Ovary (tissue), 3 donors: Measurements from ENCODE around the gene CATSPERB.

Experiments
- POLR2A ChIP-seq: fragments of 450-650 bp; IDR thresholded peaks from one replicate; pipeline ENCODE4 v1.6.1; 2017; ENCODE audit warnings: antibody characterized with exemption, mild to moderate bottlenecking, moderate library complexity
- TF ChIP-seq, protein P1 (sequence below), 3 donors: fragments of 450-650 bp in 2 of 3; fragments of 200-600 bp in 1 of 3; IDR thresholded peaks; one replicate each; pipeline versions ENCODE4 v1.5.1 to v1.8.0; 2016 to 2022; ENCODE audit warnings: antibody characterized with exemption in 3 of 3, mild to moderate bottlenecking in 1 of 3
- donor health status: DM: no; HTN: no; CAD: no.

DNA sequence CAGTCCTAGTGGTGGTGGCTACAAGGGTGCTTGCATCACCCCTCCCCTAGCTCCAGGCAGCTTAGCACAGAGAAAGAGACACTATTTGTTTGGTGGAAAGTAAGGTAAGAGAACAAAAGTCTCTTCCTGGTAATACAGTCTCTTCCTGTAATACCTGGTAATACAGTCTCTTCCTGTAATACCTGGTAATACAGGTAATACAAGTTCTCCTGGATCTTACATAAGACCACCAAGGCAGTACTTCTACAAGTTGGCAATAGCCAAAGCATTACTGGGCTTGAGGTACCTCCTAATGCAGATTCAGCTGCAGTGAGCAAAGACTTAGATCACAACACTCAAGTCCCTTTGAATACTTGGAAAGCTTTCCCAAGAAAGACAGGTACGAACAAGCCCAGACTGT, 77.0 kb downstream of the CATSPERB start:
- no peak for TF ChIP-seq POLR2A
- TF ChIP-seq, protein P1, sequence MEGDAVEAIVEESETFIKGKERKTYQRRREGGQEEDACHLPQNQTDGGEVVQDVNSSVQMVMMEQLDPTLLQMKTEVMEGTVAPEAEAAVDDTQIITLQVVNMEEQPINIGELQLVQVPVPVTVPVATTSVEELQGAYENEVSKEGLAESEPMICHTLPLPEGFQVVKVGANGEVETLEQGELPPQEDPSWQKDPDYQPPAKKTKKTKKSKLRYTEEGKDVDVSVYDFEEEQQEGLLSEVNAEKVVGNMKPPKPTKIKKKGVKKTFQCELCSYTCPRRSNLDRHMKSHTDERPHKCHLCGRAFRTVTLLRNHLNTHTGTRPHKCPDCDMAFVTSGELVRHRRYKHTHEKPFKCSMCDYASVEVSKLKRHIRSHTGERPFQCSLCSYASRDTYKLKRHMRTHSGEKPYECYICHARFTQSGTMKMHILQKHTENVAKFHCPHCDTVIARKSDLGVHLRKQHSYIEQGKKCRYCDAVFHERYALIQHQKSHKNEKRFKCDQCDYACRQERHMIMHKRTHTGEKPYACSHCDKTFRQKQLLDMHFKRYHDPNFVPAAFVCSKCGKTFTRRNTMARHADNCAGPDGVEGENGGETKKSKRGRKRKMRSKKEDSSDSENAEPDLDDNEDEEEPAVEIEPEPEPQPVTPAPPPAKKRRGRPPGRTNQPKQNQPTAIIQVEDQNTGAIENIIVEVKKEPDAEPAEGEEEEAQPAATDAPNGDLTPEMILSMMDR (IDR thresholded peaks at IDR 0.05) = no peak
